Measurements from ENCODE around the gene STRN4. TPM values are rescaled to one million over a fixed set of nuclear protein-coding genes. Genes with fewer than 3 reads are reported as not detected.

STRN4 gene
- total and polyA plus RNA-seq, 2 donors (not counting 1 experiment from before 2014, with no cell fraction given): 111 to 112 TPM

DNA sequence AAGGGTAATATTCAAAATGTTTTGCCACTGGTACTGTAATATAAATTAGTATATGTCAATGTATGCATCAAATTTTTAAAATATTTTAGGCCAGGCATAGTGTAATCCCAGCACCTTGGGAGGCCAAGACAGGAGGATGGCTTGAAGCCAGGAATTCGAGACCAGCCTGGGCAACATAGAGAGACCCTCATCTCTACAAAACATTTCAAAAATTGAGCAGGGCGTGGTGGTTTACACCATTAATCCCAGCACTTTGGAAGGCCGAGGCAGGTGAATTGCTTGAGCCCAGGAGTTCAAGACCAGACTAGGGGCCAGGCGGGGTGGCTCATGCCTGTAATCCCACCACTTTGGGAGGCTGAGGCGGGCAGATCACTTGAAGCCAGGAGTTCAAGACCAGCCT lies 14.1 kb upstream of the STRN4 start:
- Histone ChIP-seq H3K9ac (ENCODE audit: low read length) (no peak overlapping the region), H3K4me1 (ENCODE audit: control insufficient read depth in 2 of 2, insufficient read depth in 2 of 2, low read length in 2 of 2) (peaks cover 0 to 5% of the 10 kb centered on the region in 2 donors), H2AFZ (ENCODE audit: insufficient read depth, low read depth, low read length, poor library complexity, severe bottlenecking) (no peak overlapping the region), H3K9me3 (ENCODE audit: control extremely low read depth in 1 of 3, control insufficient read depth in 2 of 3, insufficient read depth in 1 of 3, low read length in 2 of 3) (no peaks in the 10 kb centered on the region), H3K79me2 (ENCODE audit: control insufficient read depth, insufficient read depth, low read length) (peaks cover 8% of the 10 kb centered on the region), H3K4me2 (replicated peaks; ENCODE audit: low read depth, low read length, poor library complexity, severe bottlenecking) (no peak overlapping the region), H3K27me3 (replicated peaks in 1 of 4; ENCODE audit: control extremely low read depth in 1 of 4, control insufficient read depth in 3 of 4, insufficient read depth in 4 of 4, low read length in 3 of 4) (no peaks in the 10 kb centered on the region), H3K27ac (ENCODE audit: low read length in 2 of 2) (no peak overlapping the region), H4K20me1 (ENCODE audit: control insufficient read depth, insufficient read depth, low read length, poor library complexity, severe bottlenecking) (peaks cover 16% of the 10 kb centered on the region), H3K36me3 (replicated peaks in 1 of 2; ENCODE audit: control extremely low read depth in 1 of 2, control insufficient read depth in 1 of 2, extremely low read depth in 1 of 2, insufficient read depth in 2 of 2, low read length in 1 of 2) (no peaks in the 10 kb centered on the region), H3K4me3 (ENCODE audit: control extremely low read depth in 1 of 5, extremely low read depth in 1 of 5, insufficient read depth in 1 of 5, low read depth in 2 of 5, low read length in 4 of 5) (no peak overlapping the region)
- TF ChIP-seq CTCF (IDR thresholded peaks at IDR 0.05) (no peak), EZH2 (IDR thresholded peaks at IDR 0.05; ENCODE audit: borderline replicate concordance, insufficient read depth, low read depth, low read length, poor library complexity, severe bottlenecking) (no peak)
- WGBS (ENCODE audit: insufficient coverage): 96% methylated on average over 5 of the region's 5 CpGs
- no peak for DNase-seq
- Mint-ChIP-seq H3K4me1 (peaks cover 2% of the 10 kb centered on the region), H3K9me3 (ENCODE audit: insufficient read depth) (no peaks in the 10 kb centered on the region), H3K4me3 (no peak overlapping the region), H3K27me3 (no peaks in the 10 kb centered on the region), H3K27ac (no peak overlapping the region)
- intact Hi-C loops (cut with micrococcal nuclease): no loop called here
- POLR2A ChIA-PET: no interaction called here
- CTCF ChIA-PET: interaction anchor here (0.6 to 1.3 kb wide), 2 partner anchors 80 to 96 kb away, joined by 3 to 10 read pairs; no protein-coding TSS in a partner anchor
- no peak for ATAC-seq (ENCODE audit: low read depth)

DNA sequence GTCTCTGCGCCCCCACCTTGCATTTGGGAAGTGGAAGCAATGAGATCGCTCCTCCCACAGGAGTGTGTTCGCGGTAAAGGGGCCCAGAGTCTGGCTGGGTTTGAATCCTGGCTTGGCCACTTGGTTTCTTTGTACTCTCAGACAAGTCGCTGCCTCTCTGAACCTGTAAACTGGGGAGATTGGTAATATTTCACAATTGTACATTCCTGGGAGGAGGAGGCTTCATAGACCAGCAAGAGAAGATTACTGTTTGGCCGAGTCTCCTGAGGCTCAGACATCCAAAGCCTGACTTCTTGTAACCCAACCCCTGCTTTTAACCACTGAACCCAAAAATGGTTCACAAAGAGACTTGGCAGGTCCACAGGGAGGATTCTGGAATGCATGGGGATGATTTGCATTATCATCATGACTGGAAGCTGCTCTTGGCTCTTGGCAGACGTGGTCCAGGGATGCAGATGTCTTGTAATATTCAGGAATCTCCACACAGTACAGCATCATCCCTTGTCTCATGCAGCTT lies 13.6 kb upstream of the STRN4 start:
- H3K27ac Mint-ChIP-seq: no peak overlapping the region
- intact Hi-C loops (cut with micrococcal nuclease): no loop called here

More for the DNA sequence above, 13.6 kb upstream of the STRN4 start:
- Histone ChIP-seq H2AFZ (ENCODE audit: insufficient read depth, low read depth, low read length, poor library complexity, severe bottlenecking) (no peak overlapping the region), H3K9ac (ENCODE audit: low read length) (no peak overlapping the region), H3K4me2 (replicated peaks; ENCODE audit: low read depth, low read length, poor library complexity, severe bottlenecking) (no peak overlapping the region), H3K36me3 (replicated peaks in 1 of 2; ENCODE audit: control extremely low read depth in 1 of 2, control insufficient read depth in 1 of 2, extremely low read depth in 1 of 2, insufficient read depth in 2 of 2, low read length in 1 of 2) (no peaks in the 10 kb centered on the region), H3K27me3 (replicated peaks in 1 of 4; ENCODE audit: control extremely low read depth in 1 of 4, control insufficient read depth in 3 of 4, insufficient read depth in 4 of 4, low read length in 3 of 4) (no peaks in the 10 kb centered on the region), H4K20me1 (ENCODE audit: control insufficient read depth, insufficient read depth, low read length, poor library complexity, severe bottlenecking) (peaks cover 16% of the 10 kb centered on the region), H3K9me3 (ENCODE audit: control extremely low read depth in 1 of 3, control insufficient read depth in 2 of 3, insufficient read depth in 1 of 3, low read length in 2 of 3) (no peaks in the 10 kb centered on the region), H3K4me3 (ENCODE audit: control extremely low read depth in 1 of 5, extremely low read depth in 1 of 5, insufficient read depth in 1 of 5, low read depth in 2 of 5, low read length in 4 of 5) (no peak overlapping the region), H3K4me1 (ENCODE audit: control insufficient read depth in 2 of 2, insufficient read depth in 2 of 2, low read length in 2 of 2) (peaks cover 0 to 5% of the 10 kb centered on the region in 2 donors), H3K27ac (ENCODE audit: low read length in 2 of 2) (no peak overlapping the region), H3K79me2 (ENCODE audit: control insufficient read depth, insufficient read depth, low read length) (peaks cover 8% of the 10 kb centered on the region)
- CTCF ChIA-PET: interaction anchor here (0.6 to 8.2 kb wide), 3 partner anchors 80 to 97 kb away, joined by 3 to 245 read pairs (median 10); no protein-coding TSS in a partner anchor
- Mint-ChIP-seq H3K4me1 (peaks cover 2% of the 10 kb centered on the region), H3K9me3 (ENCODE audit: insufficient read depth) (no peaks in the 10 kb centered on the region), H3K27me3 (no peaks in the 10 kb centered on the region), H3K4me3 (no peak overlapping the region)
- TF ChIP-seq EZH2 (IDR thresholded peaks at IDR 0.05; ENCODE audit: borderline replicate concordance, insufficient read depth, low read depth, low read length, poor library complexity, severe bottlenecking): no peak
- TF ChIP-seq CTCF (IDR thresholded peaks at IDR 0.05): no peak
- POLR2A ChIA-PET: interaction anchor here (0.6 kb wide), 1 partner anchor 46 kb away, joined by 10 read pairs; no protein-coding TSS in a partner anchor
- DNase-seq (no peak), ATAC-seq (ENCODE audit: low read depth) (no peak)
- 100% methylated on average over 4 of the region's 7 CpGs for WGBS (ENCODE audit: insufficient coverage)
